GM03348 (cell line): ENCODE results near the gene PYROXD2.

Experiments used
- DNase-seq: peaks from one replicate; pipeline ENCODE4 v3.0.0; 2012; ENCODE audit warnings: low spot score

The PYROXD2 gene

DNA sequence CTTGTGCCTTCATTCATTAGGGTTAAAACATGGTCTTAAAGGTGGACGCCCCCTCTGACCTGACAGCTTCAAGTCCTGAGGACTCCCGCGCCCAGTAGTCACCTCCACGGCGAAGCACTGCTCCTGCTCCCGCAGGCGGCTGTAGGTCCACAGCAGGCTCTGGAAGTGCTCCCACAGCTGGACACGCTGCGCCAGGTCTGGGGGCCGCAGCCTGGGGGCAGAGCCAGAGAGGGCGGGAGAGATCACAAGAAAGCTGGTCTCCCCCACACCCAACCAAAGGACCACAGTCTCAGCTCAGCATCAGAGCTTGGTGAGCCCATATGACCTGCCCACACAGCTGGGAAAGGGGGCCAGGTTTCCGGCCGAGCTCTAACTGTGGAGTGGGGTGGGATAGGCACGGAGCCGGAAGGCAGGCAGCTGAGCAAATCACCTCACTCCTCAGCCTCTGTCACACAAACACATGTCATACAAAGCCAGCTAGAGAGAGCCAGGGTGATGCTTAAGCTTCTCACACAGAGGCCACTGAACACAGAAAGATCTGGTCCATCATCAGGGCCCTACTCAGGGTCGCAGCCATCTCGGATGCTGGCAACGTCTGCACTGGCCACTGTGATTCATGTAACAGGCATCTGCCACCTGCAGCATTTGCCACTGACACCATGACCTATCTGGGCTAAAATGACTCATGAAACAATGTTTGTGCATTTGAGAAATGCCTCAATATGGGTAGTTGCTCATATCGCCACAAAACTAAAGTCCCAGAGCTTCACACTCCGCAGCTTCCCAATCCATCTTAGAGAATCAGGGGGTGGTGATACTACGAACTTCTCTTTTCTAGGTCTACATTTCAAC, 19.1 kb upstream of the PYROXD2 start:
- no peak for DNase-seq

DNA sequence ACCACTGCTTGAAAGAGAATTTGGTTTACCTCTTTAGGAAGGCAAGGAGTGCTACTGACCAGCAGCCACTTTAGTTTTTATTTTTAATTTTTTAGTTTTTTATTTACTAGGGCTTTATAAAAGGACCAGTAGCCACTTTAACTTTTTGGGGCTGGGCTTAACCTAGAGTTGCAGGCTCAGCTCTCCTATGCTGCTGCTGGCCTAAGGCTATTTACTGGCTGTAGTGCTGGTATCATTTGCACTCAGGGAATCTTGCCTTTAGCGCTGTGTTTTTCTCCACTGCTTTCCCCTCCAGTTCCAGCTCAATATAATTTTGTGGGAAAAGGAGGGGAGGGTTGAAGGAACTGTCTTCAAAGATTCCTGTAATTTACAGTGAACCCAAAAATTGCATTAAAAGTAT, 18.4 kb upstream of the PYROXD2 start:
- no peak for DNase-seq

DNA sequence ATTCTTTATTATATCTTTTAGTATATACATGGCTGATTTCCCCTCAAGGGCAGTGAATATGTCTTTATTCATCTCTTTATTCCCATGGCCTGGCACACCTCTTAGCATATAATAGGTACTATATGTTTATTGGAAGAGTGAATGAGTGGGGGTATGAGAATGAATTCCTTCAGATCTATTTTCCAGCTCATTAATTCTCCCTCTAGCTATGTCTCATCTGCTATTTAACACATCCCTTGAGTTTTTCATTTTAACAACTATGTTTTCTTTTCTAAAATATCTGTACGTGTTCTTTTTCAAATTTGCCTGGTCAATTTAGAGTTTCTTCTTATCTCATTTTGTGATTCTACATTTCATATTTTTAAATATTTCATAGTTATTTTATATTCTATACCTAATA, 17.3 kb upstream of the PYROXD2 start:
- DNase-seq, result no peak

DNA sequence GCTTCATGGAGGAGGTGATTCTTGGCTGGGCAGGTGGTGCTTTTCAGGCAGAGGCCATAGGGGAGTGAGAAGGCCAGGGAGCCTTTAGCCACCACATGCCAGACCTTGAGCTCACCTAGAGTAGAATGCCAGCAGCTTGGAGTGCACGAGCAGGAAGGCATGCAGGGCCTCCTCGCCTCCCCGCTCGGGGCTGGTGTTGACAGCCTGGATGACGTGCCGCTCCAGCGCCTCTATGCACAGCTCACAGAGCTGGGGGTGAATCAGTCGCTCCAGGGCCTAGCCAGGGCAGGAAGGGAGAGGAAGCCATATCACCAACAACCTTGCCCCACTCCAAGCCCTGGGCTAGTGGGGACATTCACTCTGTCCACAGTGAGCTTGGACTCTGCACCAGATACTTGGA, 16.0 kb upstream of the PYROXD2 start:
- no peak for DNase-seq

DNA sequence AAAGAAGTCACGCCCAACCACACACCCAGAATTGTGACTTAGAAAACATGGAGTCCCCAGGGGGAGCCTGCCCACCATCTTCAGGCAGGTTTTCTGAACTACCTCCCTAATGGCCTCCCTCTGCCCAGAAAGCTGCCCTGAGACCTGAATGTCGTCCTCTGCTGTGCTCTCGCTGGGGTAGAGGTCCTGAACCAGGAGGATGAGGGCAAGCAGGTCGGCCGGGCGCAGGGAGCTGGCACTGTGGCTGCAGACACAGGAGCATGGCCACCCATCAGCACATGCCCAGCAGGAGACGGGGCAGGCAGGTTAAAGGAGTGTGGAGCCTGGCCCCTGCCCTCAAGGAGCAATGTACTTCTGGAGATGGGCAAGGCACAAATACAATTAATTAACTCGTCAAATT, 15.4 kb upstream of the PYROXD2 start:
- DNase-seq, result no peak

DNA sequence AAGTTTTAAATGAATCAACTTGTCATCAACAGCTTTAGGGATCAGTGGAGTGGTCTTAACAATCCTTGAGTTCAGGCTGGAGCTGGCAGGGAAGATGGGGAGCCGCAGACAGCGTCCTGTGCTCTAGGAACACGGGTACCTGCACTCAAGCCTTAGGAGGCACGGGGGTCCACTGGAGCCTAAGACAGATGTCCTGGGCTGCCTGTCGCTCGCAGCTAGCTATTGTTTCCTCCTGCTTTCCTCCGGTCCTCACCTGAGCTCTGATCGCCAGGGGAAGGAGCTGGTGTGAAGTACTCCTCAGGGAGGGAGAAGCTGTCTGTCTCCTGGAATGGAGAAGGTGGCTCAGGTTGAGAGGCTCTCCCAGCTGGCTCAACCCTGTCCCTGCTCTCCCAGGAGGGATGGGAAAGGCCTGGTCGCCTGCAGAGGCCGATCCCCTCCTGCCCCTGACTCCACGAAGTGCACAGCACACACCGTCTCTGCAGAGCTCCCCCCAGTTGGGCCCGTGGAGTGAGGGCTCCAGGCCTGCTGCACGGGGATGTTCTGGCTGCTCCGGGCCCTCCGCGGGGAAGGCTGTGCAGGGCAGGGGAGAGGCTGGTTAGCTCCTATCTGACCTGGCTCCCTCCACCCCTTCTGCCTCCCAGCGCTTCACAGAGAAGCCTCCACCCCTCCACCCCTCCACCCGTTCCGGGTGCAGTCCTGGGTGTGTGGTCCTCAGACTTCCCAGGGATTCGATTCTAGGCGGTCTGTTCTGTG, 14.5 kb upstream of the PYROXD2 start:
- DNase-seq, result no peak

DNA sequence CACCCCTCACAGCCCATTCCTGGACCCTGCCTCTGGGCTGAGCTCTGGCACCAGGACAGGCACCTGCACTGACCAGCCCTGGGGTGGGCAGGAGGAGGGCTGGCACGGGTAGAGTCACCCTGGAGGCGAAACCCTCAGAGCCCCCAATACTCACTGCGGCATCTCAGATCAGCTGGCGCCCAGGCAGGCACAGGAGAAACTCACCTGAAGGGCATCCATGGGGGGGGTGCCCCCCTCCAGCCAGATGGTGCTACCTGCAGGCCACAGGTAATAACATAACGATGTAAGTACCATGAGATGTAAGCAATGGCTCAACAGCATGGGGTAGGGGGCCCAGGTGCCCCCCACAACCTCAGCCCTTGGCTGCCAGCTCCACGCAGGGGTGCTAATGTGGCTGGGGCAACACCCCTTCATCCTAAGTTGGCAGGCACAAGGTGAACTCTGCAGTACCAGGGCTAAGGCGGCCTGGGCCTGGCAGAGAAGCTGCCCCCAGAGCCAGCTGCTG, 12.1 kb upstream of the PYROXD2 start:
- DNase-seq, result no peak

DNA sequence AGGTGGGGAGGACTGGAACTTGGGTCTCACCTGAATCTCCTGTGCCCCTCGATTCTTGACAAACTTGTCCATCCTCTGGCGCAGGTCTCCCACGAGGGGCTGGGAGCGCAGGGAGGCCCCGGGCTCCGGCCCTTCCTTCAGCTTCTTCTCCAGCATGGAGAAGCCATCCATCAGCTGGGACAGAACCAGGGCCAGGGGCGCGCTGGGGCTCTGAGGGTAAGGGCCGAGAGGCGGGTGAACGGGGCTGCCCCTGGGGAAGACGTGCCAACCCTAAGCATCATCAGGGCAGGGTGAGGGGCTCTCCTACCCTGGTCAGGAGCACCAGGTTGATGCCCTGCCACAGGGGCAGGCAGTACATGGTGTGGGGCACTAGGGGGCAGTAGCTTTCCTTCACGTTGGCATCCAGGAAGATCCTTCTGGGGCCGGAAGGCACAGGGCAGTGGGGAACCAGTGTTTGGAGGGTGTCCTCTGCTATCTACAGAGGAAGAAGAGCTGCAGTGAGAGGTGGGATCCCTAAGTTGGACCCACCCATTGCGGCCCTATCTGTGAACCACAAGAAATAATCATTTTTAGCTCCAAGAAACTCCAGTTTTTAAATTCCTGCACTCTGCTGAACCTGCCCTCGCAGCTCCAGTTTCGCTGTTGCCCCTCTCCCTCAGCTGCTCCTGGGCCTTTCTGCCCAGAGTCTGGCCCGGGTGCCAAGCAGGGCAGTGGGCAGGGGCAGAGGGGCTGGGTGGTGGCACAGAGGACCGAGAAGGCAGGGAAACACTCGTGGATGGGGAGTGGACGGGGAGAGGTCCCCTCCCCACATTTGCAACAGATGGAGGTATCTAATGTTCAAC, 10.8 kb upstream of the PYROXD2 start:
- DNase-seq, result peak; percentile 72

DNA sequence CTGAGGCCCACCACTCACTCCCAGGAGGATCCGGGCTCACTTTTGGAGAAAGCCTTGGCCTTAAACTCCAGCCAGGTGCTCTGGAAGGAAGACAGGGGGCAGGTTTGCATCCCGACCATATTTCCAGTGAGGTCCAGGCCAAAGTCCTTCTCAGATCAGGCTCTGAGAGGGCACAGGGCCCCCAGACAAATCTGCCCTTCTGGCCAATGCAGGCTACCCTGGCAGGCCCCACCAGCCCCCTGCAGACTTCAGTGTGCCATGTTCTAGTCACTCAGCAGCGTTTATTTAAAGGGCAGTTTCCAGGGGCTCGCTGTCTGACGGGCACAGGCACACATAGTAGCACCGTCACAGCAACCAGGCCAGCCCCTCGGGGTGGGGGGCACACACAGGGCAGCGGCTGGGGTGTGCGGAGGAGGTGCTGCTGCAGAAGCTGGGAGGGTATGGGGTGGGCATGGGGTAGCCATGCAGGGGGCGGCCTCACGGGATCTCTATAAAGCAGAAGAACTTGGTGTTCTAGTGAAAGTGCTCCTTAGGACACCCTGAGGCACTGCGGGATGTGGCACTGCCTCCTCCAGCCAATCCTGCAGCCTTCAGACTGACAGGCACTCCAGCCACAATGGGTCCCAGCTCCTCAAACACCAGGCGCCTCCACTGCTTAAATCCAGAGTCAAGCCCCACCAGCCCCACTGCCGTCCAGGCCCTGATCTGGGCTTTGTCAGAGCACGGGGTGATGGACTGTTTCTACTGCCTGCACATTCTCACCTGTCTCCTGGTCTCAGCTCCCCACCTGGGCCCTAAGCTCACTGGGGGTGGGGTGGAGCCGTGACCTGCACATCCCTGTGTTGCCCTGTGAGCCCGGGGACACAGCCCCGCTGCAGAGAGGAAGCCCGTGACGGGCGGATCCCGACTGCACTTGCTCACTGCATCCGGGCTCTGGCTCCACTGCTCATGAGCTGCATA, 9.6 kb upstream of the PYROXD2 start:
- DNase-seq, result no peak

DNA sequence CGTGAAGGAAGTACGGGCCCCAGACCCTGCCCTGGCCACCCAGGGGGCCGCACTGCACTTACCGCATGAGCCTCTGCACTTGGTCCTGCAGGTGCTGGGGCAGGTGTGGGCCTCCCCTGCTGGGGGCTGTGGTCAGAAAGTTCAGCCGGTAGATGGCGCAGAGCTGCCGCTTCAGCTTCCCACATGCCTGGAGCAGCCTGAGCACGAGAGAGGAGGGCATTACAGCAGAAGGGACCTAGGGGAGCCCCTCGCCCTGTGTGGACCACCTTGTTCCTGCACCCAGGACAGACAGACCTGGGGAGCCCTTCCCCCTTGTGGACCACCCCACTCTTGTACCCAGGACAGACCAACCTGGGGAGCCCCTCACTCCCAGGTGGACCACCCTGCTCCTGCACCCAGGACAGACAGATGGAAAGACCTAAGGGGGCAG, 8.7 kb upstream of the PYROXD2 start:
- DNase-seq, result no peak

DNA sequence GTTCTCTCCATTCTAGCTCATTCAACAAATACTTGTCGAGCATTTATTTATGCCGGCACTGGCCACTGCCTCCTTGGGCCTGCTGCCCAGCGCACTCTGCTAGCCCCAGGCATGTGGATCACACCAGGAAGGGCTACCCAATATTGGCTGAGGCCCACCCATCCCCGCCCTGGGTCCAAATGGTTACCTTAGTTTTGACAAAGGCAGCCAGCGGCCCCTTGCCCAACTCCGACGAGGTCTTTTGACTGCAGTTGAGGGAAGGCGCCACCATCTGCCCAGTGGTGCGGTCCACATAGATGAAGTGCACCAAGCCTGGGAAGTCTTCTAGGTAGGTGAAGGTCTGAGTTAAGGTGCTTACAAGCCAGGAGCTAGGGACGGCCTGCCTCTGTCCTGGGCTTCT, 7.2 kb upstream of the PYROXD2 start:
- no peak for DNase-seq

DNA sequence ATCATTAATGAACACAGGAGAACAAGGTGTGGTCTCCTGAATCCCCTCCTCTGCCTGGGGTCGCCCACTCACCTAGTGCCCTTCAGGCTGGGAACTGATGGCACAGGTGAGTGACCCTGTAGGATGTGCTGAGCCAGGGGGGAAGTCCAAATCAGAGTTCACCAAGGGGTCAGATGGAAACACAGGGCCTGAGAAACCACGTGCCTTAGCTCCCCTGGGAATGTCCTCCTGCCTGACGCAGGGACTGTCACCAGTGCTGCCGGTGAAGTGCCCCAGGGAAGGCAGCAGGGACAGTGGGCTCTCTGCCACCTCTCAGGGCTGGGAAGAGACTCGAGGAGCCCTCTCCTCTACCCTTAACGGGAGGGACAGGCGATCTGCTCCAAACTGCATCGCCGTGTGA, 5.8 kb upstream of the PYROXD2 start:
- no peak for DNase-seq

DNA sequence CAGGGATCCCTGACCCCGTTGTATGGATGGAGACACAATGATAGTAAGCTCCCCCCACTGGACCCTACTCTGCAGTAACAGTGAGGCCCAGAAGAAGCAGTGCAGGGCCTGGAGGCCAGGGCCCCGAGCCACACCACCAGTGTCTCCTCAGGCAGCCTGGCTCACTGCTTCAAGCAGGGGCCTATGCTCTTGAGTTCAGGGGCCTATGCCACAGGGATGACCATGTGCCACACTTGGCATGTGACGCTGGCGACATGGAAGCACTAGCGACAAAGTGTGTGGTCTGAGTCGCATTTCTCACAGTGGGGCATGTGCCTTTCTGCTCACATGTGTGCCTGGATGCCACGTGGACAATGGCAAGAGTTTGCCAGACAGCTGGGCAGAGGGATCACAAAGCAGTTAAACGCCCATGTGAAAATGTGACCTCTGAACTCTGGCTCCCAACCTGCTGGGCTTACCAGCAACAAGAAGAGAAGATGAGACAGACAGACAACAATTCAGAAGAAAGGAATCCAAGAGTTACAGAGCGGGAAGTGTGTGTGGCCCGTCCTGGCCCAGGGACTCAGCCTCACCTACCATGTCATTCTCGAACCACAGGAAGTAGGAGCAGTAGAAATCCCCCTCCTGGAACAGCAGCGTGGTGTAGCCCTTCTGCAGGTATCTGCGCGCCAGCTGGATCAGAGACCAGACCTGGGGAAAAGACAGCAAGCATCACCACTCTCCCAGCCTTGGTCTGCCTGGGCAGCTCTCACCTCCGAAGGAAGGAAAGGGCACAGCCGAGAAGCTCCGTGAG, 4.7 kb upstream of the PYROXD2 start:
- no peak for DNase-seq

DNA sequence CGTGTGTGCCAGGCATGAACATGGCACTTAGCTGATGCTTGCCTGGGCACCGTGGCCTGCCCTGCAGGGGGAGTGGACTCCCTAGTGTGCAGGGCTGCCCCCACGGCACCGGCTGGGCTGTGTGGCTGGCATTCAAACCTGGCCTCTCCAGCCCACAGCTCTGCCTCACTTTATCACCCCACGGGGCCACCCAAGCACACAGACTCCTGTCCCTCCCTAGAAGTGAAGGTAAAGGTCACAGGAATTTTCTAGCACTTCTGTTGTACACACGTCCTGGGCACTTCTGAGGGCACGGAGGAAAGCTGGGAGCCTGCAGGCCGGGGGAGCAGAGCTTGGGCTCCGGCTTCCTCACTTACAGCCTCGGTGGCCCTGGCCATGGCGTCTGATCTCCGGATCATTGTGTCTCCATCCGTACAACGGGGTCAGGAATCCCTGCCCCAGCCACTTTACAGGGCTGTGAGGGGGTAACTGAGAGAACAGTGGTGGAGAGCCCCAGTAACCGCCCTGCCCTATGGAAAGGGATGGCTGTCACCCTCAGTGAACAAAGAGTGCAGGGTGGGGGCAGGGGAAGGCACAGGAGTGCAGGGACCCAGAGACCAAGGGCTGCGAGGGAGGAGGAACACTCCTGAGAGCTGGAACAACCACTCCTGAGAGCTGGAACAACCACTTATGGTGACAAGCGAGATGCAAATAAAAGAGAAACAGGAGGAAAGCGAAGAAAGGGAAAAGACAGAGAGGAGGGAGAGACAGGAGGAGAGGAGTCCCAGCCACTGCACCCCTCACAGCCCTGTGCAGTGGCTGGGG, 3.9 kb upstream of the PYROXD2 start:
- DNase-seq, result no peak

DNA sequence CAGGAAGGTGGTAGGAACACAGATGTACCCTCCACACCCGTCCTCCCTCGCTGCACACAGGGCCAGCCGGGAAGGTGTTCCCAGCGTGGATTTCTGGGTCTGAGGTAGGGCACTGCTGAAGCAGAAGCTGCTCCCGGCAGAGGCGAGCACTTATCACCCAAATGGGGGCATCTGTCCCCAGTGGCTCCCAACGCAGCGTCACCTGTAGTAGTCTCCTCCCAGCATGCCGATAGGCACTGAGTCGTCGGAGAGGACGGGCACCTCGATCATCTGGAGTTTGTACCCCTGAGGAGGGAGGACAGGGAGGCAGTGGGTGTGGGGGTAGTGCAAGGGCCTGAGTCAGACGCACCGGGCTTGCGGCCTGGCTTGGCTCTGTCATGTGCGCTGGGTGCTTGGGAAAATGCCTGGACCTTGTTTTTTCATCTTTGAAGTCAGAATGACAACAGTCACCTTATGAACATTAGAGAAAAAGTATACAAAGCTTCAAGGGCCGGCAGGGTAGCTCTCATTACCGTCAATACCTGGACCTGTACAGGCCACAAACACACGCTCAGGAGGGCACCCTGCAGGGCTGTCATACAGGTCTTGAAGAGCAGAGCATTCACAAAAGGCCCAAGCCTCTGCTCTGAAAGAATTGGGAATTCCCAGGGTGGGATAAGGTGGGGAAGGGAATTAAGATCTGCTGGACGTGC, 3.1 kb upstream of the PYROXD2 start:
- DNase-seq, result no peak

DNA sequence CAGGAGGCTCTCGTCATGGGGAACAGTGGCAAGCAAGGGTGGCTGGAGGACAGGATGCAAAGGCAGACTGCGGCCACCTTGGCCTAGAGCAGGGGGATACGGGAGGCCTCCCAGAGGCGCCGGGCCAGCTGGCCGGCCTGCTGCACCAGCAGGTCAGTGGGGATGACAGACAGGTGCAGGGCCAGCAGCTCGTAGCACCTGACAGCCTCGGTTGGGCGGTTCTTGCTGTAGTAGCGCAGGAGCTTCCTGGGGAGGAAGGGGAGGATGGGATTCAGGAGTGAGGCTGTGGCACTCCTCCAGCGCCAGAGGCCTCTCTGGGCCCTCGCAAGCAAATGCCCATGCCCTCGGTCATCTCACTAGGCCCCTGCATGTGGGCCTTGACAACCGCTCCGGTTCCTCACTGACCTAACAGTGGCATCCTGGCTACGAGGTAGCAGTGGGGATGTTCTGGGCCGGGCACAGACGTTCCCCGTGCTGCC, 2.5 kb upstream of the PYROXD2 start:
- DNase-seq, result no peak

DNA sequence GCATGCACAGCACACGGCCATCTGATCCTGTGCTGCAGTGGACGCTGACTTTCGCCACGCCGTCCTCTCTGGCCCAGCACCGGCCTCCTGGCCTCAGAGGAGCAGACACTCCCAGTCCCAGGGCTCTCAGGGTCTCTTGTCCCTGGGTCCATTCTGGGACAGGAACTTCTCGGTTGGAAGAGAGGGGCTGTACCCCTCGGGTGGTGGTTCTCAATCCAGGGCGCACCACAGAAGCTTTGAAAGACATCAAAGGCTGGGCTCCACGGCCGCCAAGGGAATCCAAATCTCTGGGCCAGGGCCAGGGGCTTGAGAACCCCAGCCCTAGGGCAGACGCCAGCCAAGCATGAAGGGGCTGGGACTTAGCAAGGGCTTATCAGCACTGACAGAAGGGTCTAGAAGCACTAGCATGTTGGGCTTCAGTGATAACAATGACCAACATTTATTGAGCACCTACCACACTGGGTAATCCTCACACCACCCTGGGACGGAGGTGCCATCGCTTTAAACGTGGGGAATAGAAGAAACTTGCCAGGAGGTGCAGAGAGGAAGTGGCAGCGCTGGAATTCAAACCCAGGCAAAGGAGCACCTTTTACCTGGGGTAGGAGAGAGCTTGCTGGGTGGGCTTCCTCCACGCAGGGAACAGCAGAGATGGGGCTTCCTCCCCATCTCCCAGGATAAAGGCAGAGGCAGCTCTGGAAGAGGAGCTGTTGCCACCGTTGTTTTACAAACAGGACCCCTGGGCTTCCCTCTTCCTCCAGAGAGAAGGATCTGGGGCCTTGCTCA, 1.8 kb upstream of the PYROXD2 start:
- DNase-seq, result no peak

DNA sequence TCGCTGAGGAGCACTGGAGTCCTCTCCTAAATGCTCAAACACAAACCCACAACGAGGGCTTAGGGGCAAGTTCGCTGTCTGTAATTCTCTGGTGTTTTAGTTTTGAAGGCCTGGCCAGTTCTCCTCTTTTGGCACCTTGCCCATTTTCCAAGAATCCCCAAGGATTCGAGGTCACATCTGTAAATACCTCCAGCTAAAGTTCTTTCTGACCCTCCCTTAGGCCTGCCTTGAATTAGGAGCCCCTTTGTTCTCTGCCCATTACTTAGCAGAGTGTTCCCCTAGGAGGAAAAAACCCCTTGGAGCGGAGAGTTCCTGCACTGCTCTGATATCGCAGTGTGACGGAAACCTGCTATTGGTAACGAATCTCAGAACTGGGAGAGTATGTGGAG, 743 bp upstream of the PYROXD2 start:
- DNase-seq, result no peak
